Measurements from ENCODE around the gene ATP6V0D1.

- TF ChIP-seq CTCF (IDR thresholded peaks at IDR 0.05) (no peak), POLR2A (IDR thresholded peaks at IDR 0.05) (no peak), POLR2AphosphoS5 (IDR thresholded peaks at IDR 0.05) (no peak)
Observed at GRCh38 chr16:67458121-67458641, 22.8 kb downstream of the ATP6V0D1 start.
